Measurements from ENCODE around the gene OGG1. TPM values are rescaled to one million over a fixed set of nuclear protein-coding genes. Genes with fewer than 3 reads are reported as not detected.

The OGG1 gene
- polyA plus RNA-seq, 2 of the 4 experiments (the other 2 are of a cell fraction) = 18.1 to 21.2 TPM

- ATAC-seq (no peak), FAIRE-seq (no peak), DNase-seq (ENCODE audit: low read depth in 1 of 2, low spot score in 1 of 2) (no peak)
- Histone ChIP-seq H3K4me1 (no peaks in the 10 kb centered on the region), H3K4me2 (no peak overlapping the region), H3K9me3 (no peaks in the 10 kb centered on the region), H3K4me3 (no peak overlapping the region), H3K27ac (no peak overlapping the region)
- WGBS (ENCODE audit: missing lambda C conversion rate) = 83% methylated on average over 6 of the region's 6 CpGs
- TF ChIP-seq MAX (IDR thresholded peaks at IDR 0.05) = no peak
- no peak for TF ChIP-seq CBX2 (IDR thresholded peaks at IDR 0.05; ENCODE audit: borderline replicate concordance, low read depth)
- no peak for TF ChIP-seq HMGXB4 (CRISPR knock-in tag; IDR thresholded peaks at IDR 0.05; ENCODE audit: borderline replicate concordance)
- no peak for TF ChIP-seq KDM1A (IDR thresholded peaks at IDR 0.05; ENCODE audit: low read depth)
- no peak for TF ChIP-seq ZFP36 (IDR thresholded peaks at IDR 0.05; ENCODE audit: borderline replicate concordance, partially characterized antibody)
- no peak for TF ChIP-seq HEYL (CRISPR knock-in tag; IDR thresholded peaks at IDR 0.05)
- no peak for TF ChIP-seq HDAC2 (IDR thresholded peaks at IDR 0.05)
- no peak for TF ChIP-seq RFX5 (IDR thresholded peaks at IDR 0.05)
- TF ChIP-seq ELK1 (IDR thresholded peaks at IDR 0.05; ENCODE audit: low read depth, low read length) = no peak
- no peak for TF ChIP-seq FOXS1 (CRISPR knock-in tag; IDR thresholded peaks at IDR 0.05)
- no peak for TF ChIP-seq EHMT2 (IDR thresholded peaks at IDR 0.05; ENCODE audit: low read depth)
- TF ChIP-seq NPAS2 (CRISPR knock-in tag; IDR thresholded peaks at IDR 0.05; ENCODE audit: borderline replicate concordance) = no peak
- ChIA-PET POLR2A (interaction anchor here (1.1 kb wide), 1 partner anchor 14 kb away, joined by 4 read pairs; the partner anchor contains the start of genes ARPC4 and TADA3), CTCF (interaction anchor here (1.3 to 1.5 kb wide), 2 partner anchors 7 to 26 kb away, joined by 3 to 4 read pairs; no protein-coding TSS in a partner anchor)
These were observed 29.4 kb downstream of the OGG1 start for GRCh38 chr3:9779075-9779593.

GRCh38 chr3:9779721-9780457, 30.1 kb downstream of the OGG1 start:
- no peaks in the 10 kb centered on the region for H3K4me1 ChIP-seq
- H3K27ac ChIP-seq = no peak overlapping the region
- ATAC-seq (no peak), DNase-seq (ENCODE audit: low read depth in 1 of 2, low spot score in 1 of 2) (no peak), FAIRE-seq (no peak)
- 85% methylated on average over 8 of the region's 8 CpGs for WGBS (ENCODE audit: missing lambda C conversion rate)
- no peak overlapping the region for H3K4me2 ChIP-seq
- no peaks in the 10 kb centered on the region for H3K9me3 ChIP-seq
- no peak overlapping the region for H3K4me3 ChIP-seq
- POLR2A ChIA-PET = no interaction called here
- TF ChIP-seq POLR2AphosphoS2 (conservative IDR thresholded peaks at IDR 0.05; ENCODE audit: low read length) (no peak), KDM1A (IDR thresholded peaks at IDR 0.05; ENCODE audit: low read depth) (no peak), CBX8 (IDR thresholded peaks at IDR 0.05) (no peak), HEYL (CRISPR knock-in tag; IDR thresholded peaks at IDR 0.05) (no peak), BHLHE40 (IDR thresholded peaks at IDR 0.05; ENCODE audit: low read depth, low read length) (no peak), MAZ (IDR thresholded peaks at IDR 0.05; ENCODE audit: borderline replicate concordance, low read depth, low read length) (no peak), RCOR1 (IDR thresholded peaks at IDR 0.05; ENCODE audit: low read depth, low read length) (no peak), SREBF2 (IDR thresholded peaks at IDR 0.05) (no peak), JUNB (IDR thresholded peaks at IDR 0.05) (no peak), E2F6 (IDR thresholded peaks at IDR 0.05; ENCODE audit: borderline replicate concordance, low read depth) (no peak), POLR2A (IDR thresholded peaks at IDR 0.05; ENCODE audit: low read length) (no peak), MAFK (IDR thresholded peaks at IDR 0.05; ENCODE audit: partially characterized antibody) (no peak), HOXB13 (CRISPR knock-in tag; IDR thresholded peaks at IDR 0.05; ENCODE audit: low read depth) (no peak), ELK1 (IDR thresholded peaks at IDR 0.05; ENCODE audit: low read depth, low read length) (no peak), RAD21 (conservative IDR thresholded peaks at IDR 0.05 in 1 of 2, IDR thresholded peaks at IDR 0.05 in 1 of 2) (no peak), HOXB5 (CRISPR knock-in tag; IDR thresholded peaks at IDR 0.05) (no peak), SMC3 (IDR thresholded peaks at IDR 0.05) (no peak), ESRRA (IDR thresholded peaks at IDR 0.05; ENCODE audit: borderline replicate concordance, low read length) (no peak), HES2 (IDR thresholded peaks at IDR 0.05) (no peak)
- CTCF ChIA-PET = interaction anchor here (0.6 to 1.1 kb wide), 3 partner anchors 15 to 359 kb away, joined by 3 to 5 read pairs (median 3); no protein-coding TSS in a partner anchor
